ENCODE data around the gene MED26. TPM values are rescaled to one million over a fixed set of nuclear protein-coding genes. Genes with fewer than 3 reads are reported as not detected.

Gene MED26
- total RNA-seq, 1 donor from 2014 or later, result 7.3 TPM

- H3K4me3 ChIP-seq (ENCODE audit: low read depth, low read length), result no peak overlapping the region
- DNase-seq (ENCODE audit: low read depth), result no peak
- TF ChIP-seq, protein P1, sequence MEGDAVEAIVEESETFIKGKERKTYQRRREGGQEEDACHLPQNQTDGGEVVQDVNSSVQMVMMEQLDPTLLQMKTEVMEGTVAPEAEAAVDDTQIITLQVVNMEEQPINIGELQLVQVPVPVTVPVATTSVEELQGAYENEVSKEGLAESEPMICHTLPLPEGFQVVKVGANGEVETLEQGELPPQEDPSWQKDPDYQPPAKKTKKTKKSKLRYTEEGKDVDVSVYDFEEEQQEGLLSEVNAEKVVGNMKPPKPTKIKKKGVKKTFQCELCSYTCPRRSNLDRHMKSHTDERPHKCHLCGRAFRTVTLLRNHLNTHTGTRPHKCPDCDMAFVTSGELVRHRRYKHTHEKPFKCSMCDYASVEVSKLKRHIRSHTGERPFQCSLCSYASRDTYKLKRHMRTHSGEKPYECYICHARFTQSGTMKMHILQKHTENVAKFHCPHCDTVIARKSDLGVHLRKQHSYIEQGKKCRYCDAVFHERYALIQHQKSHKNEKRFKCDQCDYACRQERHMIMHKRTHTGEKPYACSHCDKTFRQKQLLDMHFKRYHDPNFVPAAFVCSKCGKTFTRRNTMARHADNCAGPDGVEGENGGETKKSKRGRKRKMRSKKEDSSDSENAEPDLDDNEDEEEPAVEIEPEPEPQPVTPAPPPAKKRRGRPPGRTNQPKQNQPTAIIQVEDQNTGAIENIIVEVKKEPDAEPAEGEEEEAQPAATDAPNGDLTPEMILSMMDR (conservative IDR thresholded peaks at IDR 0.05; ENCODE audit: low read depth, low read length), result no peak
These were observed 4.4 kb downstream of the MED26 start for GRCh38 chr19:16623576-16623975.

- DNase-seq (ENCODE audit: low read depth), result no peak
- no peak overlapping the region for H3K4me3 ChIP-seq (ENCODE audit: low read depth, low read length)
- TF ChIP-seq, protein P1 (conservative IDR thresholded peaks at IDR 0.05; ENCODE audit: low read depth, low read length), result no peak
These were observed 4.9 kb downstream of the MED26 start for GRCh38 chr19:16623066-16623465.

DNA sequence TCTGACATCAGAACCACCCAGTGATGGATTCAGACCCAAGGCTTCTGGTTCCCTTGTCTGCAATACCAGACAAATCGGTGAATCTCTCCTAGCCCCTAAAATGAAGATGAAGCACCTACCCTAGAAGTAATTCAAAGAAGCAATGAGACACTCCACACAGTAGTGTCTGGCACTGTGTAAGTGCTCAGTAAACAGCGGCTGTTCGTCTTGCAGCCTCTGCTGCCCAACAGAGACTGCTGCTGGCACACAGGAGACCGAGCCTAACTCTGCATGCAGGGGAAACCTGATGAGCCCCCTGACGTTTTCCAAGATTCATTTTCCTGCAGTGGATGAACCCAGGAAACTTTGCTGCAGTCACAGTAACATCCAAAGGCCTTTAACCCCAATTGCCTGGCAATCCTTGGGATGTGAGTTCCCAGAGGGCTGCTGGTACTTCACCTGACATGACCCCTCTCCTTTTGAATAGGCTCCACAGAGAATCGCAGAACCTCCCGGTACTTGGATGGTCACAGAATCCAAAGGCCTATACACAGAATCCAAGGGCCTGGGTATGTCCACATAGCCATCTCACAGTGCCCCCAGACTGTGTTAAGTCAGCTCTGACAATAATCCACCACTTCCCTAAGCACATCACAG lies 6.7 kb downstream of the MED26 start:
- TF ChIP-seq, protein P1 (conservative IDR thresholded peaks at IDR 0.05; ENCODE audit: low read depth, low read length), result no peak
- no peak for DNase-seq (ENCODE audit: low read depth)
- H3K4me3 ChIP-seq (ENCODE audit: low read depth, low read length), result no peak overlapping the region

- TF ChIP-seq, protein P1 (conservative IDR thresholded peaks at IDR 0.05; ENCODE audit: low read depth, low read length), result no peak
- H3K4me3 ChIP-seq (ENCODE audit: low read depth, low read length), result no peak overlapping the region
- no peak for DNase-seq (ENCODE audit: low read depth)
These were observed 7.4 kb downstream of the MED26 start for GRCh38 chr19:16620584-16620983.

DNA sequence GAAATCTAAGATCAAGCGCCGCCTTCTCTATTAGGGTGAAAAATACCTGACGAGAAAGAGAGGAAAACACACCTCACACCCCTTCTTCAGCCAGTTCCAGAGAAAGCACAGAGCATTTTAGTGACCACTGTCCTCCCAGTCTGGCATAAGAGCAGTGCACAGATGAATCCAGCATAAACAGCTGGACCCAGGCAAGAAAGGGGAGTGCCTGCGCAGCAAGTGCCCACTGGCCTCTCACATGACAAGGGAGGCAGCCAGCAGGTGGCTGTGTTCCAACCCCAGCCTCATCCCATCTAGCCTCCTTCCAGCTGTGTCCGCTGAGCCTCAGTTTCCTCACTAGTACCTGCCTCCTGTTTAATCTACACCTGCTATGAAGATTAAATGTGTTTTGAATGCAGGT lies 8.0 kb downstream of the MED26 start:
- DNase-seq (ENCODE audit: low read depth), result no peak
- no peak overlapping the region for H3K4me3 ChIP-seq (ENCODE audit: low read depth, low read length)
- TF ChIP-seq, protein P1 (conservative IDR thresholded peaks at IDR 0.05; ENCODE audit: low read depth, low read length), result no peak

GRCh38 chr19:16619457-16619856 lies 8.5 kb downstream of the MED26 start:
- DNase-seq (ENCODE audit: low read depth), result no peak
- no peak overlapping the region for H3K4me3 ChIP-seq (ENCODE audit: low read depth, low read length)
- TF ChIP-seq, protein P1 (conservative IDR thresholded peaks at IDR 0.05; ENCODE audit: low read depth, low read length), result no peak

GRCh38 chr19:16618248-16618647 lies 9.8 kb downstream of the MED26 start:
- no peak for DNase-seq (ENCODE audit: low read depth)
- no peak overlapping the region for H3K4me3 ChIP-seq (ENCODE audit: low read depth, low read length)
- TF ChIP-seq, protein P1 (conservative IDR thresholded peaks at IDR 0.05; ENCODE audit: low read depth, low read length), result no peak
